GM23338 (cell line): ENCODE measurements around the gene KXD1. TPM values are rescaled to one million over a fixed set of nuclear protein-coding genes. Genes with fewer than 3 reads are reported as not detected.
A peak's percentile ranks its signal among the peaks of the same experiment; 100 is the strongest.

Experiments used
- ATAC-seq: fragments of 200-7000 bp; cut with Tn5 transposase; 3 replicates; pipeline ENCODE4 v1.9.1; 2020
- DNase-seq: peaks from one replicate; pipeline ENCODE4 v3.0.0-alpha.2; 2015; ENCODE audit warnings: low spot score
- H2AFZ ChIP-seq: fragments of 200-600 bp; sonication (generic); 2 replicates; pipeline ENCODE4 v1.8.0; 2016; ENCODE audit warnings: antibody characterized with exemption, mild to moderate bottlenecking, moderate library complexity
- H3F3A ChIP-seq: fragments of 200-600 bp; sonication (generic); replicated peaks from 2 replicates; pipeline ENCODE4 v1.8.0; 2017; ENCODE audit warnings: antibody characterized with exemption, mixed run types, low read depth
- H3K27ac ChIP-seq: fragments of 200-600 bp; sonication (generic); 2 replicates; pipeline ENCODE4 v1.6.1; 2016; ENCODE audit warnings: low read depth
- H3K27me3 ChIP-seq: fragments of 200-600 bp; sonication (generic); 2 replicates; pipeline ENCODE4 v1.8.0; 2016; ENCODE audit warnings: mild to moderate bottlenecking, mixed run types, moderate library complexity; ENCODE audit not compliant: insufficient read depth
- H3K36me3 ChIP-seq: fragments of 200-600 bp; sonication (generic); 2 replicates; pipeline ENCODE4 v1.8.0; 2016; ENCODE audit warnings: mild to moderate bottlenecking; ENCODE audit not compliant: insufficient read depth
- H3K4me1 ChIP-seq: fragments of 200-600 bp; sonication (generic); 2 replicates; pipeline ENCODE4 v1.8.0; 2016; ENCODE audit warnings: mild to moderate bottlenecking, moderate library complexity; ENCODE audit not compliant: insufficient read depth
- H3K4me2 ChIP-seq: fragments of 200-600 bp; sonication (generic); 2 replicates; pipeline ENCODE4 v1.7.1; 2017; ENCODE audit warnings: mixed run types
- H3K4me3 ChIP-seq: fragments of 200-600 bp; sonication (generic); 2 replicates; pipeline ENCODE4 v1.6.1; 2016; ENCODE audit warnings: mixed run types
- H3K79me2 ChIP-seq: fragments of 200-600 bp; sonication (generic); replicated peaks from 2 replicates; pipeline ENCODE4 v1.8.0; 2017; ENCODE audit warnings: mild to moderate bottlenecking; ENCODE audit not compliant: insufficient read depth
- H3K9me2 ChIP-seq: fragments of 200-600 bp; sonication (generic); 2 replicates; pipeline ENCODE4 v1.8.0; 2017; ENCODE audit not compliant: insufficient read depth
- H4K20me1 ChIP-seq: fragments of 200-600 bp; sonication (generic); replicated peaks from 2 replicates; pipeline ENCODE4 v1.8.0; 2017; ENCODE audit warnings: mild to moderate bottlenecking; ENCODE audit not compliant: insufficient read depth
- H3K27ac Mint-ChIP-seq: 2 replicates; pipeline ENCODE4 v1.8.0; 2020; ENCODE audit warnings: inconsistent platforms, mild to moderate bottlenecking, moderate library complexity, mixed read lengths
- H3K27me3 Mint-ChIP-seq: 3 replicates; pipeline ENCODE4 v1.8.0; 2022; ENCODE audit warnings: low read depth, mild to moderate bottlenecking, moderate library complexity, mixed read lengths, inconsistent platforms; ENCODE audit not compliant: insufficient read depth, poor library complexity
- H3K36me3 Mint-ChIP-seq: 3 replicates; pipeline ENCODE4 v1.8.0; 2021; ENCODE audit warnings: low read depth, mild to moderate bottlenecking, inconsistent platforms, moderate library complexity, mixed read lengths
- H3K4me1 Mint-ChIP-seq: 3 replicates; pipeline ENCODE4 v1.8.0; 2020; ENCODE audit warnings: mild to moderate bottlenecking, inconsistent platforms, mixed read lengths
- H3K4me3 Mint-ChIP-seq: 3 replicates; pipeline ENCODE4 v1.8.0; 2021; ENCODE audit warnings: moderate library complexity, mild to moderate bottlenecking, inconsistent platforms, mixed read lengths
- H3K9me3 Mint-ChIP-seq: 3 replicates; pipeline ENCODE4 v1.8.0; 2020; ENCODE audit warnings: moderate library complexity, mild to moderate bottlenecking, inconsistent platforms, mixed read lengths
- CREB1 ChIP-seq: fragments of 250-450 bp; sonication (Bioruptor Pico); IDR thresholded peaks from 2 replicates; pipeline ENCODE4 v1.5.0; 2020; ENCODE audit warnings: low read depth, mild to moderate bottlenecking, moderate library complexity
- CTCF ChIP-seq, 2 experiments: fragments of 200-600 bp in 1 of 2; sonication (generic) in 1 of 2; conservative IDR thresholded peaks; 2 replicates each; pipeline versions ENCODE4 v1.5.1 to v1.6.1; 2016 to 2017; ENCODE audit warnings: antibody characterized with exemption in 2 of 2, low read depth in 2 of 2, mild to moderate bottlenecking in 2 of 2, moderate library complexity in 1 of 2
- ETS1 ChIP-seq: IDR thresholded peaks from 2 replicates; pipeline ENCODE4 v1.6.1; 2016; ENCODE audit warnings: antibody characterized with exemption
- EZH2 ChIP-seq: fragments of 200-600 bp; sonication (generic); IDR thresholded peaks from one replicate; pipeline ENCODE4 v1.8.0; 2017; ENCODE audit warnings: antibody characterized with exemption, mild to moderate bottlenecking, low read depth; ENCODE audit not compliant: unreplicated experiment
- EZH2phosphoT487 ChIP-seq: fragments of 200-600 bp; sonication (generic); IDR thresholded peaks from one replicate; pipeline ENCODE4 v1.8.1; 2018; ENCODE audit warnings: antibody characterized with exemption; ENCODE audit not compliant: unreplicated experiment
- JUNB ChIP-seq: IDR thresholded peaks from one replicate; pipeline ENCODE4 v1.6.1; 2016; ENCODE audit warnings: antibody characterized with exemption; ENCODE audit not compliant: unreplicated experiment
- NANOG ChIP-seq: IDR thresholded peaks from 2 replicates; pipeline ENCODE4 v1.6.1; 2016; ENCODE audit warnings: antibody characterized with exemption, borderline replicate concordance
- POLR2AphosphoS5 ChIP-seq: IDR thresholded peaks from 2 replicates; pipeline ENCODE4 v1.6.1; 2016; ENCODE audit warnings: antibody characterized with exemption, low read depth
- REST ChIP-seq: IDR thresholded peaks from one replicate; pipeline ENCODE4 v1.6.1; 2018; ENCODE audit warnings: antibody characterized with exemption; ENCODE audit not compliant: unreplicated experiment
- STAT1 ChIP-seq: IDR thresholded peaks from one replicate; pipeline ENCODE4 v1.6.1; 2016; ENCODE audit warnings: antibody characterized with exemption; ENCODE audit not compliant: unreplicated experiment
- ZNF114 ChIP-seq: fragments of 250-450 bp; sonication (Bioruptor Pico); IDR thresholded peaks from 2 replicates; pipeline ENCODE4 v1.5.0; 2020; ENCODE audit warnings: mild to moderate bottlenecking, moderate library complexity
- ZNF331 ChIP-seq: fragments of 250-450 bp; sonication (Bioruptor Pico); IDR thresholded peaks from 2 replicates; pipeline ENCODE4 v1.5.0; 2020; ENCODE audit warnings: low read depth, mild to moderate bottlenecking, moderate library complexity
- ZNF462 ChIP-seq: fragments of 250-450 bp; sonication (Bioruptor Pico); IDR thresholded peaks from 2 replicates; pipeline ENCODE4 v1.5.0; 2020; ENCODE audit warnings: mild to moderate bottlenecking, moderate library complexity
- polyA plus RNA-seq: library from polyadenylated mRNA; unstranded; fragments of >200 nt; fragmentation: Nextera tagmentation; extraction: Ambion mirVana; gene quantifications from 2 replicates; pipeline ENCODE4 v1.2.1, GENCODE V29; 2016
- total RNA-seq: library from RNA; depleted of rRNA; stranded (reverse); fragments of >200 nt; shearing (Covaris generic); gene quantifications from 2 replicates; pipeline ENCODE4 v1.2.3, GENCODE V29; 2014

Gene KXD1
- total and polyA plus RNA-seq, 2 experiments from 2014 or later, result 108 to 164 TPM

- Histone ChIP-seq H3K36me3 (no peaks in the 10 kb centered on the region), H2AFZ (0 out of 2 replicates have a peak overlapping the region, but pooled peaks have one; percentile 34), H3K4me2 (peak overlapping the region; percentile 94), H3K4me3 (peak overlapping the region; percentile 76), H3K9me2 (no peaks in the 10 kb centered on the region), H3K4me1 (peaks cover 53% of the 10 kb centered on the region), H3K27ac (no peak overlapping the region), H4K20me1 (no peaks in the 10 kb centered on the region), H3F3A (peaks cover 25% of the 10 kb centered on the region), H3K27me3 (peaks cover 97% of the 10 kb centered on the region), H3K79me2 (no peaks in the 10 kb centered on the region)
- Mint-ChIP-seq H3K4me1 (peaks cover 39% of the 10 kb centered on the region), H3K27me3 (peaks cover 81% of the 10 kb centered on the region), H3K36me3 (peaks cover 2% of the 10 kb centered on the region; the same call in 1 of the 3 replicates), H3K9me3 (no peaks in the 10 kb centered on the region), H3K4me3 (peak overlapping the region; percentile 68), H3K27ac (no peak overlapping the region)
- peak; percentile 6 for ATAC-seq
- TF ChIP-seq CTCF (conservative IDR thresholded peaks at IDR 0.05; ENCODE audit: low read depth in 2 of 2) (no peak), ZNF114 (CRISPR knock-in tag) (no peak), STAT1 (no peak), POLR2AphosphoS5 (no peak; the same call in none of the 2 replicates), CREB1 (CRISPR knock-in tag) (0 out of 2 replicates have a peak, but pooled peaks have one; percentile 10), ETS1 (peak; percentile 54; the same call in 1 of the 2 replicates), EZH2phosphoT487 (no peak), REST (no peak), ZNF331 (CRISPR knock-in tag) (no peak), ZNF462 (CRISPR knock-in tag) (no peak), EZH2 (peak; percentile 4), NANOG (no peak), JUNB (no peak)
- DNase-seq, result peak; percentile 74
Observed at GRCh38 chr19:18610556-18611326, 53.1 kb downstream of the KXD1 start.
